LNCAP (cell line): ENCODE data around the gene FBLN2.

Experiments used
- TF ChIP-seq, protein P1 (sequence below): fragments of 450-650 bp; IDR thresholded peaks from 2 replicates; pipeline ENCODE4 v1.5.1; 2017; ENCODE audit warnings: mild to moderate bottlenecking

FBLN2 gene

DNA sequence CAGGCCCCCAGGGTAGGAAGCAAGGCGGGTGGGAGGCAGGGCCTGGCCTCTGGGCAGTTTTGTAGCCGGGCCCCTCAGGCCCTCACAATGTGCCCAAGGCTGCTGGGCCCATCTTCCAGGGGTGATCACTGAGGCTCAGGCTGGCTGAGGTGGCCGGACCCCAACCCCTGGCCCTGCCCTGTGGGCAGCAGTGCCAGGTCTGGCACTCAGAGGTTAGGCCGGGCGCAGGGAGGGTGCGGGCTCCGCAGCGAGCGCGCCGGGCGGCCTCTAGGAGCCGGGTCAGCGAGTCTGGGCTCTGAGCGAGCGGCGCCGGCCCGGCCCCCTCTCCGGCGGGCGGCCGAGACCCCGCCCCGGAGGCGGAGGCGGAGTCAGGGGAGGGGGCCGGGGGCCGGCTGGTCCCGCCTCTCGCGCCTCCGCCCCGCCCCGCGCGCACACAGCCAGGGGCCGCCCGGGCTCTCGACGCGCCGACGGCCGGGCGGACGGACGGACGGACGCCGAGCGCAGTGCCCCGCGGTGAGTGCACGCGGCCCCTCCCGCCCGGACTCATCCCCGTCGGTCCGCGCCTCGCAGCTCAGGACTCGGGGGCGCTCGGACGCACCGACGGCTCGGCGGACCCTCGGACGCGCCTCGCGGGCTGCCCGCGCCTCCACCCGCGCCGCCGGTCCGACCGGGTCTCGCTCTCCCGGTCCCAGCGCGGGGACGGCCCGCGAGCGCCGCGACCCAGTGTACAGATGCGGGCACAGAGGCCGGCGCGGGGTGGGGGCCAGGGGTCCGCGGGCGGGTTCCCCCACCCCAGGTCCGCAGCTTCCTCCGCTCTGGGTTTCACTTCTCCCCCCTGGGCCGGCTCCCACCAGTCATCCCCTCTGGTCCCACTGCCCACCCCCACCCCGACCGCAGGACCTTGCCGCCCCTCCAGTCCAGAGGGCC is at the start of gene FBLN2:
Gene FBLN2, plus strand, starts transcription at position 430 of the 927 bp plus-strand sequence. CDS start 21,231 bp downstream, outside the sequence.
- TF ChIP-seq, protein P1, sequence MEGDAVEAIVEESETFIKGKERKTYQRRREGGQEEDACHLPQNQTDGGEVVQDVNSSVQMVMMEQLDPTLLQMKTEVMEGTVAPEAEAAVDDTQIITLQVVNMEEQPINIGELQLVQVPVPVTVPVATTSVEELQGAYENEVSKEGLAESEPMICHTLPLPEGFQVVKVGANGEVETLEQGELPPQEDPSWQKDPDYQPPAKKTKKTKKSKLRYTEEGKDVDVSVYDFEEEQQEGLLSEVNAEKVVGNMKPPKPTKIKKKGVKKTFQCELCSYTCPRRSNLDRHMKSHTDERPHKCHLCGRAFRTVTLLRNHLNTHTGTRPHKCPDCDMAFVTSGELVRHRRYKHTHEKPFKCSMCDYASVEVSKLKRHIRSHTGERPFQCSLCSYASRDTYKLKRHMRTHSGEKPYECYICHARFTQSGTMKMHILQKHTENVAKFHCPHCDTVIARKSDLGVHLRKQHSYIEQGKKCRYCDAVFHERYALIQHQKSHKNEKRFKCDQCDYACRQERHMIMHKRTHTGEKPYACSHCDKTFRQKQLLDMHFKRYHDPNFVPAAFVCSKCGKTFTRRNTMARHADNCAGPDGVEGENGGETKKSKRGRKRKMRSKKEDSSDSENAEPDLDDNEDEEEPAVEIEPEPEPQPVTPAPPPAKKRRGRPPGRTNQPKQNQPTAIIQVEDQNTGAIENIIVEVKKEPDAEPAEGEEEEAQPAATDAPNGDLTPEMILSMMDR: no peak

DNA sequence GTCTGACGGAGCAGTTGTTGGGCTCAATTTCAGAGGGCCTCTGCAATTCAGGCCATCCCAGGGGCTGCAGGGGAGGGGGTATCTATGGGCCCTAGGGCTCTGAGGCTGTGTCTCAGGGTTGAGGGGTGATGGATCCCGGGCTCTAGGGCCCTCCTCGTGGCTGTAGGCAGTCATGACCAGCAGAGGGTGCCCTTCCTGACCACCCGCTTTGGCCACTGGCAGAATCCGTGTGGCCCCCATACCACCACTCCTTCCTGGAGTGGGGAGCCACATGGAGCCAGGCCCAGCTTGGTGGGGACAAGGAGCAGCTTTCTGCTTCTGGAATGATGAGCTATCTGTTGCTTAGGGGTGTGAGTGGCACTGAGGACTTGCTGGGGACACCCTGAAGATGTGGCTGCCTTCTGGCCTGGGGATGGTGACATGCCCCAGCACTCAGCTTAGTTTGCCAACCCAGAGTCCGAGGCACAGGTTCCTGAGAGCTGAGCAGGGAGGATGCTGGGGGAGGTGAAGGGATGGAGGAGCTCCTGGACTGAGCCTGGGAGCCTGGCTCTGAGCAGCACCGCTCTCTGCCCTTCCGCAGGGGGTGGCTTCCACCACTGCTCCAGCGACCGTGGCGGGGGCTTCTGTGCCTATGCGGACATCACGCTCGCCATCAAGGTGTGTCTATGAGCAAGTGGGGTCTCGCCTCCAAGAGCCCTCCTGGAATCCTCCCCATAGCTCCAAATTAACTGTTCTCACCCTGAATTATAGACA is 48.6 kb upstream of the FBLN2 start:
- TF ChIP-seq, protein P1: peak; percentile 58

DNA sequence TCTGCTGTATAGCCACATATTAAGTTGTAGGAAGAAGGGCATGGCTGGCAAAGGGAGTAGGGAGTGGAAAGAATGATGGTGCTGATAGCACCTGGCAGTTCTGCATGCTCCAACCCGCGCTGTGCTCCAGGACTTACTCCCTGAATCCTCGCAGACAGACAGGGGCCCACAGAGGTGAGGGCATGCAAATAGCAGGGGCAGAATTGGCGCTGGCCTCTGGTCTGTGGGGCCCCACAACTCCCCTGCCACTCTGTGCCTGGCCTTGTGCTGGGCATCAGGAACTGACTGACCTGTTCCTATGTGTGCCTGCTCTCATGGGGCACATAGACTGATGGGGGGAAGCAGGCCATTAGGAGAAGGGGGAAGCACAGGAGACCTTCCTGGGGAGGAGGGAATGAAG is 47.9 kb upstream of the FBLN2 start:
- TF ChIP-seq, protein P1: no peak

DNA sequence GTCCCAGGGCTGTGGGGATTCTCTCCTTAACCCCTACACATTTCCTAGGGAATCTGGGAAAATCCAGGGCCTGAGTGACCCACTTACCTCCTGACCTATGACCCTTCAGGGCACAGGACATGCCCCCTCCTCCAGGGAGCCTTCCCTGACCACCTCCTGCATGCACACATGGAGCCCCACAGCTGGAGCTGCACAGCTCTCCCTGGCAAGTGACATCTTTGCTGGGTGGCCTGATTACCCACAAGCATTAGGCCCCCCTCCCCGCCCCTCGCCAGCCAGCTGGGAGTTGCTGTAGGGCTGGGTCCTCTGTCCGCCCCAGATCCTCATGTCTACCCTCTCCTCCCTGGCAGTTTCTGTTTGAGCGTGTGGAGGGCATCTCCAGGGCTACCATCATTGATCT is 47.4 kb upstream of the FBLN2 start:
- TF ChIP-seq, protein P1: no peak

DNA sequence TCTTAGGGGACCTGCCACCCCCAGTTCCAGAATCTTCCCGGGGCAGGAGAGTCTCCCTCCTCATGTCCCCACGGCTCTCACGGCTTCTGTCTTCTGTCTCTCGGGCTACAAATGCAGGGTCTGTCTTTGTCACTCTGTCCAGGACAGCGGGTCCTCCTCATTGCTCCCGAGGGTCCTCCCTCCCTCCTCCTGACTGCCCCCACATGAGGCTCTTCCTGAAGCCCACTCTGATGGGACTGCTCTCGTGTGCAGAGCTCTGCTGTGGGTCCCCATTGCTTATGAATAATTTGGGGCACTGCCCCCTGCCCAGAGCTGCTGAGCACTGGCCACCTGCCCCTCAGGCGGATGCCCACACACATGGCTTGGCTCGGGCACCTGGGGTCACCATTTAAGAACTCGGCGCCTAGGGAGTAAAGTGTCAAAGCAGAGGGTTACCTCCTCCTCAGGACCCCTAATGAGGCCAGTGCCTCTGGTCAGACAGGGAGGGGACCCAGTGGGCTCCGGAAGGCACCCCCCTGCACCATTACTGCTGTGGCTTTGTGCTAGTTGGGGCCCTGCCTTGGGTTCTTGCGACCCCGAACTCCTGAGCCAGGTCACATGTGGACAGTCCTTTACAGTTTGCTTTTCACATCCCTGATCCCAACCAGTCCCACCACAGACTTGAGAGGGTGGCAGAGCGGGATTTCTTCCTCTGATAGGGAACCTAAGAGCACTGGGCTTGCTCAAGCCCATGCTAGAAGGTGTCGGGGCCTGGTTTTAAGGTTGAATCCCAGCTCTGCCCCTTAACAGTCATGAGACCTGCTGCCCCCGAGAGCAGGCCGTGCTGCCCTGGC is 46.8 kb upstream of the FBLN2 start:
- TF ChIP-seq, protein P1: no peak

DNA sequence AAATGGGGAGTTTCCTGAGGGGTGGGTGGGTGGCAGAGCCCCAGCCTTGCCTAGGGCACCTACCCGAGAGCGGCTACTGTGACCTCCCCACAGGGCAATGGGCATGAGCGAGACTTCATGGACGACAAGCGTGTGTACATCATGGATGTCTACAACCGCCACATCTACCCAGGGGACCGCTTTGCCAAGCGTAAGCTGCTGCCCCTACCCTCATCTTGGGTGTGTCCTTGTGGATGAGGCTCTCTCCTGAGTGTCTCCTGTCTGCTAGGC is 46.2 kb upstream of the FBLN2 start:
- TF ChIP-seq, protein P1: no peak

DNA sequence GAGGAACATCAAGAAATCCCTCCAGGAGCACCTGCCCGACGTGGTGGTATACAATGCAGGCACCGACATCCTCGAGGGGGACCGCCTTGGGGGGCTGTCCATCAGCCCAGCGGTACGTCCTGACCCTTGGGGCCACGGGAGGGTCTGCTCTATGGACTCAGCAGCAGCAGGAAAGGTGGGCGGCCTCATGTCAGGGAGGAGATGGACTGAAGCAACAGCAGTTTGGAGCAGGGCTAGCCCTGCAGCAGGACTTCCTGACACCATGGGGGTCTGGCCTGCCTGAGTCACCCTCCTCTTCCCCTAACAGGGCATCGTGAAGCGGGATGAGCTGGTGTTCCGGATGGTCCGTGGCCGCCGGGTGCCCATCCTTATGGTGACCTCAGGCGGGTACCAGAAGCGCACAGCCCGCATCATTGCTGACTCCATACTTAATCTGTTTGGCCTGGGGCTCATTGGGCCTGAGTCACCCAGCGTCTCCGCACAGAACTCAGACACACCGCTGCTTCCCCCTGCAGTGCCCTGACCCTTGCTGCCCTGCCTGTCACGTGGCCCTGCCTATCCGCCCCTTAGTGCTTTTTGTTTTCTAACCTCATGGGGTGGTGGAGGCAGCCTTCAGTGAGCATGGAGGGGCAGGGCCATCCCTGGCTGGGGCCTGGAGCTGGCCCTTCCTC is 44.6 kb upstream of the FBLN2 start:
- TF ChIP-seq, protein P1: no peak
